Karpas-422 (cell line): ENCODE results near the gene OR4D1. TPM values are rescaled to one million over a fixed set of nuclear protein-coding genes. Genes with fewer than 3 reads are reported as not detected.
"Not testable (repeated sequence)": the region's sequence is repeated elsewhere in the genome, so short reads cannot be mapped to it uniquely, and the experiment has no call there.

Experiments
- DNase-seq: peaks from one replicate; pipeline ENCODE4 v3.0.0-alpha.2; 2015
- H2AFZ ChIP-seq: fragments of 200-600 bp; sonication (generic); 2 replicates; pipeline ENCODE4 v1.6.1; 2014; ENCODE audit warnings: antibody characterized with exemption, low read length, mixed read lengths
- H3K27ac ChIP-seq: fragments of 200-600 bp; sonication (generic); 2 replicates; pipeline ENCODE4 v1.5.1; 2014; ENCODE audit warnings: mild to moderate bottlenecking, low read length, moderate library complexity
- H3K27me3 ChIP-seq: fragments of 200-600 bp; sonication (generic); 2 replicates; pipeline ENCODE4 v1.6.1; 2014; ENCODE audit warnings: low read length, mixed read lengths
- H3K36me3 ChIP-seq: fragments of 200-600 bp; sonication (generic); 2 replicates; pipeline ENCODE4 v1.6.1; 2014; ENCODE audit warnings: low read length, mixed read lengths; ENCODE audit not compliant: insufficient read depth
- H3K4me1 ChIP-seq: fragments of 200-600 bp; sonication (generic); 2 replicates; pipeline ENCODE4 v1.6.1; 2014; ENCODE audit warnings: mild to moderate bottlenecking, low read length, mixed read lengths
- H3K4me2 ChIP-seq: fragments of 200-600 bp; sonication (generic); 2 replicates; pipeline ENCODE4 v1.6.1; 2014; ENCODE audit warnings: low read length, low read depth, mild to moderate bottlenecking; ENCODE audit not compliant: poor library complexity, severe bottlenecking
- H3K4me3 ChIP-seq: fragments of 200-600 bp; sonication (generic); 2 replicates; pipeline ENCODE4 v1.5.1; 2014; ENCODE audit warnings: mild to moderate bottlenecking, antibody characterized with exemption, low read length, mixed read lengths
- H3K79me2 ChIP-seq: fragments of 200-600 bp; sonication (generic); 2 replicates; pipeline ENCODE4 v1.6.1; 2014; ENCODE audit warnings: mild to moderate bottlenecking, low read length, mixed read lengths
- H3K9ac ChIP-seq: fragments of 200-600 bp; sonication (generic); 2 replicates; pipeline ENCODE4 v1.6.0; 2014; ENCODE audit warnings: low read length
- H3K9me2 ChIP-seq: fragments of 200-600 bp; sonication (generic), shearing (Covaris generic); replicated peaks from 2 replicates; pipeline ENCODE4 v1.6.0; 2014; ENCODE audit warnings: mild to moderate bottlenecking, low read length, moderate library complexity; ENCODE audit not compliant: insufficient read depth
- H3K9me3 ChIP-seq: fragments of 300-700, 200-600 bp; sonication (generic); 2 replicates; pipeline ENCODE4 v1.6.1; 2014; ENCODE audit warnings: low read length, mixed read lengths
- H4K20me1 ChIP-seq: fragments of 200-600 bp; sonication (generic); 2 replicates; pipeline ENCODE4 v1.6.1; 2014; ENCODE audit warnings: mild to moderate bottlenecking, antibody characterized with exemption, low read length, low read depth; ENCODE audit not compliant: insufficient read depth
- total RNA-seq: library from RNA; depleted of rRNA; stranded (reverse); fragments of >200 nt; shearing (Covaris generic); gene quantifications from 2 replicates; pipeline ENCODE4 v1.2.3, GENCODE V29; 2014; ENCODE audit warnings: low replicate concordance; rRNA removed

The OR4D1 gene
- not detected in 2 replicates for total RNA-seq

GRCh38 chr17:58147930-58148434 is at the start of gene OR4D1:
OR4D1 (plus strand) TSS chr17:58148384; CDS start chr17:58155154, 6,770 bp downstream.
- H3K4me2 ChIP-seq: no peak within 1 kb of the TSS
- H3K36me3 ChIP-seq: no peaks in the 10 kb centered on the region
- H3K27ac ChIP-seq: no peak within 1 kb of the TSS
- no peak within 1 kb of the TSS for H3K9ac ChIP-seq
- no peaks in the 10 kb centered on the region for H3K4me1 ChIP-seq
- no peaks in the 10 kb centered on the region for H3K9me3 ChIP-seq
- peaks cover 3% of the 10 kb centered on the region for H3K27me3 ChIP-seq
- no peaks in the 10 kb centered on the region for H3K79me2 ChIP-seq
- H4K20me1 ChIP-seq: no peaks in the 10 kb centered on the region
- no peaks in the 10 kb centered on the region for H3K9me2 ChIP-seq
- H3K4me3 ChIP-seq: no peak within 1 kb of the TSS
- no peak within 1 kb of the TSS for H2AFZ ChIP-seq
- DNase-seq: no peak

- no peak overlapping the region for H3K9ac ChIP-seq
- DNase-seq: no peak
- no peaks in the 10 kb centered on the region for H3K9me3 ChIP-seq
- no peak overlapping the region for H3K27ac ChIP-seq
- no peaks in the 10 kb centered on the region for H3K79me2 ChIP-seq
- no peak overlapping the region for H3K4me3 ChIP-seq
- H3K9me2 ChIP-seq: no peaks in the 10 kb centered on the region
- no peaks in the 10 kb centered on the region for H4K20me1 ChIP-seq
- H2AFZ ChIP-seq: no peak overlapping the region
- H3K4me1 ChIP-seq: peaks cover 5% of the 10 kb centered on the region; the same call in 1 of the 2 replicates
- H3K4me2 ChIP-seq: no peak overlapping the region
- H3K36me3 ChIP-seq: no peaks in the 10 kb centered on the region
- H3K27me3 ChIP-seq: no peaks in the 10 kb centered on the region
These were observed 47.7 kb upstream of the OR4D1 start for GRCh38 chr17:58100506-58100905.

- not testable (repeated sequence) for H3K9me2 ChIP-seq, H3K4me1 ChIP-seq, H3K9ac ChIP-seq, H4K20me1 ChIP-seq, H3K4me2 ChIP-seq, H2AFZ ChIP-seq, H3K36me3 ChIP-seq, H3K27ac ChIP-seq, H3K9me3 ChIP-seq, DNase-seq, H3K4me3 ChIP-seq, H3K27me3 ChIP-seq, H3K79me2 ChIP-seq
These were observed 46.3 kb upstream of the OR4D1 start for GRCh38 chr17:58101898-58102297.

GRCh38 chr17:58105093-58105492 is 43.1 kb upstream of the OR4D1 start:
- Histone ChIP-seq H3K9ac (no peak overlapping the region), H3K4me2 (no peak overlapping the region), H3K9me3 (no peaks in the 10 kb centered on the region), H3K27me3 (no peaks in the 10 kb centered on the region), H3K79me2 (no peaks in the 10 kb centered on the region), H3K4me1 (no peaks in the 10 kb centered on the region), H3K9me2 (no peaks in the 10 kb centered on the region), H3K27ac (no peak overlapping the region), H2AFZ (no peak overlapping the region), H3K4me3 (no peak overlapping the region), H3K36me3 (no peaks in the 10 kb centered on the region), H4K20me1 (no peaks in the 10 kb centered on the region)
- DNase-seq: no peak

- Histone ChIP-seq H2AFZ (no peak overlapping the region), H3K79me2 (no peaks in the 10 kb centered on the region), H3K4me2 (no peak overlapping the region), H3K9ac (no peak overlapping the region), H3K4me1 (no peaks in the 10 kb centered on the region), H3K4me3 (no peak overlapping the region), H3K27ac (no peak overlapping the region), H3K9me3 (no peaks in the 10 kb centered on the region), H4K20me1 (no peaks in the 10 kb centered on the region), H3K36me3 (no peaks in the 10 kb centered on the region), H3K9me2 (no peaks in the 10 kb centered on the region), H3K27me3 (no peaks in the 10 kb centered on the region)
- no peak for DNase-seq
These were observed 40.9 kb upstream of the OR4D1 start for GRCh38 chr17:58107306-58107705.

DNA sequence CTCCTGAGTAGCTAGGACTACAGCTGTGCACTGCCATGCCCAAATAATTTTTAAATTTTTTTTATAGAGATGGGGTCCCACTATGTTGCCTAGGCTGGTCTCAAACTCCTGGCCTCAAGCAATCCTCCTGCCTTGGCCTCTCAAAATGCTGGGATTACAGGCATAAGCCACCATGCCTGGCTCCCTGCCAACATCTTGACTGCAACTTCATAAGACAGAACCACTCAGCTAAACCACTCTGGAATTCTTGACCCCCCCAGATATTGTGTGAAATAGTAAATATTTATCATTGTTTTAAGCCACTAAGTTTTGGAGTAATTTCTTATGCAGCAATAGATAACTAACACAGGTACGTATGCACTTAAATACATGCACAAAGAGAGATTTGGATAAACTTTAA is 39.0 kb upstream of the OR4D1 start:
- Histone ChIP-seq H3K4me2 (no peak overlapping the region), H3K36me3 (no peaks in the 10 kb centered on the region), H3K9me2 (no peaks in the 10 kb centered on the region), H4K20me1 (no peaks in the 10 kb centered on the region), H3K27me3 (no peaks in the 10 kb centered on the region), H3K79me2 (no peaks in the 10 kb centered on the region), H3K4me1 (no peaks in the 10 kb centered on the region), H3K9ac (no peak overlapping the region), H3K4me3 (no peak overlapping the region), H2AFZ (no peak overlapping the region), H3K27ac (no peak overlapping the region), H3K9me3 (no peaks in the 10 kb centered on the region)
- DNase-seq: no peak

- Histone ChIP-seq H3K9me3 (no peaks in the 10 kb centered on the region), H3K27ac (no peak overlapping the region), H3K9ac (no peak overlapping the region)
These were observed 38.2 kb upstream of the OR4D1 start for GRCh38 chr17:58110012-58110411.

DNA sequence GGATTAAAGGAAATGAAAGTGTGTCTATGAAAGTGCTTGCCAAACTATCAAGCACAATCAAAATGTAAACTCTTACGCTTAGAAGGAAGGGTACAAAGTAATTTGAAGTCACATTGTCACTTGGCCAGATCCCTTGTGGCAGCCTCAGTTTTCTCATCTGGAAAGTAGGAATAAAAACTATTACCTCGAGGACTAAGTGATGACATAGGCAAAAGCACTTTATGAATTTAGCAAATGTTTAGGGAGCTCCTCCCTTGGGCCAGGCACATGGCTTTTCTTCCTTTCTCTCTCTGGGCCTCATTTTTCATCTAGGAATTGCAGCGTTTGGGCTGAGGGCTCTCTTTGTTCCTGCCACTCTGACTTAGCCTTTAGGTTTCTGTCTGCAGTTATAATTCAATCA is 36.5 kb upstream of the OR4D1 start:
- Histone ChIP-seq H3K27me3 (no peaks in the 10 kb centered on the region), H3K4me3 (no peak overlapping the region), H3K4me2 (no peak overlapping the region), H3K9me2 (no peaks in the 10 kb centered on the region), H3K79me2 (no peaks in the 10 kb centered on the region), H3K27ac (no peak overlapping the region), H3K9me3 (no peaks in the 10 kb centered on the region), H3K9ac (no peak overlapping the region), H3K4me1 (no peaks in the 10 kb centered on the region), H2AFZ (no peak overlapping the region), H3K36me3 (no peaks in the 10 kb centered on the region), H4K20me1 (no peaks in the 10 kb centered on the region)
- DNase-seq: peak; percentile 36

More at GRCh38 chr17:58110012-58110411, 38.2 kb upstream of the OR4D1 start:
- H4K20me1 ChIP-seq: no peaks in the 10 kb centered on the region
- H3K4me1 ChIP-seq: no peaks in the 10 kb centered on the region
- no peaks in the 10 kb centered on the region for H3K9me2 ChIP-seq
- no peak overlapping the region for H3K4me3 ChIP-seq
- no peaks in the 10 kb centered on the region for H3K36me3 ChIP-seq
- no peak for DNase-seq
- H3K4me2 ChIP-seq: no peak overlapping the region
- no peaks in the 10 kb centered on the region for H3K79me2 ChIP-seq
- no peaks in the 10 kb centered on the region for H3K27me3 ChIP-seq
- no peak overlapping the region for H2AFZ ChIP-seq
